Measurements from ENCODE around the gene ZNF219. TPM values are rescaled to one million over a fixed set of nuclear protein-coding genes. Genes with fewer than 3 reads are reported as not detected.
A peak's percentile ranks its signal among the peaks of the same experiment; 100 is the strongest.

ZNF219 gene
- total RNA-seq, 1 donor from 2014 or later = 5.1 TPM

DNA sequence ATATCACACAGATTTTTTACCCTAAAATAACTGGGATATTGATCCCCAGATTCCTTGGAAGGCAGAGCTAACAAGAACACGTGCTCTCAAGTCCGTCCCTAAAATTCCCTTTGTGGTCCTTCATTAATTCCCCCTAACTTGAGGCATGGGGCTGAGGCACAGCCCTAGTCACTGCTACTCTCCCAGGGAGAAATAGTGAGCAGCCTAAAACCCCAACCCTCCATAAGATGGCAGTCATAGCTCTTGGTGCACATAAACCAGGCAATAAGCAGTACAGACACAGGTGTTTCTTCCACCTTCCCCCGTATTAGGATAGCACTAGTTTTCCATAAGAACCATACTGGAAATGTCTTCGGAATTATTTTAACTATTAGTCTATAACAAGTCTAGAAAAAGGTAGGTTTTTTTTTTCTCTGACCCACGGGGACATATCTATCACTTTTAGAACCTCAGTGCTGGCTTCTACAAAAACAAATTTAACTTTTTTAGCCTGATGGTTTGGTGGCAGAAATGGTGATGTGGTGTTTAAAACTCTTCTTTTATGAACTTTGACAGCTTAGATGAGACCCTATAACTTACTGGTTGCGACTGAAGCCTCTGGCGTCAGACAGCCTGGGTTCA is 31.5 kb downstream of the ZNF219 start:
- DNase-seq = peak; percentile 22

DNA sequence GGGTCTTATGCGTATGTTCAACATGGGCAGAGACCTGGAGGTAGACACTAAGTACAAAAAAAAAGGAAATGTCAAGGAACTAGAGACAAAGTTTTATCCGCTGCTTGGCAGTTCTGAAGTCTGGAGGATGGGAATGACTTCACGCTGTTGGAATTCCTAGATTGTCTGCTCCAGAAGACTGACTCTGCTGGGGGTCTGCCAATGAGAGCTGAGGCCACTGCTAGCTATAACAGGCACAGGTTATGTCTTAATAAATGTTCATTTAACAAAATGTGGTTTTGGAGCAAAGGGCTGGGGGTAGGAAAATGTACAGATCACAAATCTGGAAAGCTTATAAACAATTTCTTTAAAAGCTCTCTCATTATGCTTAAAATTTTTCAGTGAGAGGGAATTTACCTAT is 35.0 kb downstream of the ZNF219 start:
- no peak for DNase-seq

- no peak for DNase-seq
These were observed 37.1 kb downstream of the ZNF219 start for GRCh38 chr14:21061347-21061668.

DNA sequence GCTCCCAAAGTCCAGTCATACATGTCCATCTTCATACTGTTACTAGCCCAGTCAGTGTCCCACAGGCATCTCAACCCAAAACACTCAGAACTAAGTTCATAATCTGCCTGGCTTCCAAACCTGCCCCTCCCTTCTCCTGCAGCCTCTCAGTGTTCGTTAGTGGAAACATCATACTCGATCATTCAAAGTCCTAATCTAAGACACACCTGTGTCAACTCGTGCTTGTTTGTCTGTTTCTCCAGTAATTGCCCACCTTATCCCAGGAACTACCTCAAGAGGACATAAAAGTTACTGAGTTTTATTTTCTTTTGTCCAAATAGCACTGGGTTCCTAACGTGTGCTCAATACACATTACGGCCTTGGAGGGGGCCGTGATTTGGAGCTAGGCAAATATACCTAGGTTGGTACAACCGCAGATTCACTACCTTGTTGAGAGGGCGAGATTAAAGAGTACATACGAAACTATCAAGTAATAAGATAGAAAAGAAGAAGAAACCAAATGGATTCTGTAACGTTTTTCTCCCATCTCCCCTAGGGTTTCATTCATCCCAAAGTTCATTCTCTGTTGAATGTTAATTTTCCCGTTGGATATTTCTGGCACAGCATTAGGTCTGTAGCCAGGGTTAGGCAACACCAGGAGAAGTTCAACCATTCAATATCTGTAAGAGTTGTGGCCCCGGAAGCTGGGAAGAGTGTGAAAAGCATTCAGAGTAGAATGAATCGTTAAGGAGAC is 37.7 kb downstream of the ZNF219 start:
- DNase-seq = no peak

- no peak for DNase-seq
These were observed 38.4 kb downstream of the ZNF219 start for GRCh38 chr14:21059842-21060613.

DNA sequence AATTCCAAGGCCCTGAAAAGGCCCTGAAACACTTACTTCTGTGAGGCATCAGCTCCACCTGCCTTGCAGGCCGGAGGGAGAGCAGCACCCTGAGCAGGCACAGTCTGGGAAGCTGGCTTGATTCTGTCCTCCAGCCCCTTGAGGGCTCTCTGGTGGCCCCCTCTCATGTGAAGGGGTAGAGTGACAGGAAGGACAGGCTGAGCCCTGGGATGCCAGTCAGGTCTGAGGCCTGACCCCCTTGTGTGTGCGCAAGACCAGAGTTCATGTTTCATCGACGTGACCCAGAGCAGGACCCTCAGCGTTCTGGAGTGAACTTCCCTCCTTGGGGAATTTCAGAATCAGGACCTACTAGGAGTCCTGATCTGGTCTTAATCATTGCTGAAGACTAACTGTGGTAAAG is 39.6 kb downstream of the ZNF219 start:
- no peak for DNase-seq

GRCh38 chr14:21057803-21058675 is 40.4 kb downstream of the ZNF219 start, which contains the start of gene RNASE8:
RNASE8 (plus strand) TSS chr14:21057822; CDS start chr14:21057893, 71 bp downstream.
- DNase-seq = no peak

DNA sequence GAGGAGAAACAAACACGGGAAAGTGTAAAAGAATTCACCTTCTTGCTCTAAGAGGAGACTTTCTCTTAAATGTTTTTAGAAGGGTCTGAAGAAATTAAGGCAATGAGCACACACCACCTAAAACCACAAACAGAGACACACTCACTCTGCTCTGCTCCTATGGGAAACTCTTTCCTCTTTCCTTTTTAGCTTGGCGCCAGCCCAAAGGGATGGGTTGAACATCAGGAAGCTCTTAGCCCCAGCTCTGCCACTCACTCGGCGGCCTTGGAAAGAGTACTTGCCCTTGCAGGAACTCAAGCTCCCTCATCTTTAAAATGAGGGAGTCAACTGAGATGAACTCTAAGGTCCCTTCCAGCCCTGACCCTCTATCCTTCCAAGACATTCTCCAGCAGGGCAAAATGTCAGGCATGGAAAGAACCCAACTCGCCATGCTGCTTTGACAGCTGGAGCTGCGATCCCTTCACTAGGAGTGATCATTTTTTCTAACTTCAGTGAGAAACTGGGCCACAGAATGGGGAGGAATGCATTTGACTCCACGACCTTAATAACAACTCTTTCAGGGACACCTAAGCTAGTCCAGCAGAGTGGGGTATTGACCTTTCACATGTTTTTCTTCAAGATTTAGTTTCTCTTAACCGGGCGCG is 41.8 kb downstream of the ZNF219 start:
- DNase-seq = no peak

- DNase-seq = no peak
These were observed 42.9 kb downstream of the ZNF219 start for GRCh38 chr14:21055432-21056117.

DNA sequence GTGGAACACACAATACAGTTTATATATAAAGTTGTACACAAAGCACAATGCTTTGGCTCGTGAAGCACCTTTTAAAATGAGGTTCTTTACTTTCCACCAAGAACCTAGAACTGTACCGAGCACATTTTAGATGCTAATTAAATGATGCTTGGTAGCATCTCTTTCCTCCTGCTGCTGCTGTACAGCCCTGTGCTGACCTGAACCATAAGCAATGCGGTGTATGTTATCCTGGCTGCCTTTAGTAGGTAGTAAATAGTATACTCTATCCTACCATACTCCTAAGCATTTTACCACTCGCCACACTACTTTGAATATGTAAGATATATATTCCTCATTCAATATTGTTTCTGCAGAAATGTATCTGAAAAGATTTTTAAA is 43.7 kb downstream of the ZNF219 start:
- DNase-seq = no peak

DNA sequence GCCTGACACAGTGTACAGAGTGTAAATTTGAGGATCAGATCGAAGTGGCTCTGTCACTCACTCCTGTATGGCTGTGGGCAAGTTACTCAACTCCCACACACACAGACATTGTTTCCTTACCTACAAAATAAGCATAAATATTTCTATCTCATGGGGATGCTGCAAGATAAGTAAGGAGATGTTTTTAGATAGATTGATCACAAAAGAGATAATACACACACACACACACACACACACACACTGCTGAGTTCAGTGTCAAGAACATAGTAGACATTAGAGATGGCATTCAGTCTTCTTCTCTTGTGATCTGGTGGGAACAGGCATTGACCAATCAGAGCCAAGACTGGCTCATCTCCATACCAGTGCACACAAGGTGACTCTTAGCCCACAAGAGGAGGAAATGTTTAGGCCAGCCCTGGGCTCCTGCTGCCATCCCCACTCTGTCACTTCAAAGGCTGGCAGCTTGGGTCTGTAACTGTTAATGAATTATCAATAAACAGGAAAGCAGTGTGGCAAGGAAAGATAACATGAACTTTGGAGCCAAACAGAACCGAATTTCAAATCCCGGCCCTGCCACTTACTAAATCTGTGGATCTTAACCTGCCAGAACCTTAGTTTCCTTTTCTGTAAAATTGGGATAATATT is 44.2 kb downstream of the ZNF219 start:
- no peak for DNase-seq

- DNase-seq = no peak
These were observed 45.0 kb downstream of the ZNF219 start for GRCh38 chr14:21053184-21054122.

GRCh38 chr14:21050597-21050996 is 47.9 kb downstream of the ZNF219 start:
- DNase-seq = no peak

- DNase-seq = no peak
These were observed 49.2 kb downstream of the ZNF219 start for GRCh38 chr14:21049271-21049673.

DNA sequence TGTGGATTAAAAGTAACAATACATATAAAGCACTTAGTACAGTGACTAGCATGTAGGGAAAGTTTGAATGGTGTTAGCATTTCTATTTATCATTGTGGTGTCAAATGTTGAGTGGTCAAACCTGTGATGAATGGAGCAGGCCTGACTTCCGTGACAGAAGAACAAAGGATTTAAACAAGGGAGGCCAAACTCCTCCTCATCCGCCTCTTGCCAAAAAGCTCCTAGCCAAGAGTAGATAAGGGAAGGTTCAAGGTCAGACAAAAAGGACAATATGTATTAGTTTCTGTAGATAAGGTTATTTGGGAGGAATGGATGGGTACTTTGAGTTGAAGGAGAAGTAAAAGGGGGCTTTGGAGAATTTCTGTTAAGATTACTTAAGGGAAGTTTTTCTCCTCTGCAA is 49.8 kb downstream of the ZNF219 start:
- no peak for DNase-seq

DNA sequence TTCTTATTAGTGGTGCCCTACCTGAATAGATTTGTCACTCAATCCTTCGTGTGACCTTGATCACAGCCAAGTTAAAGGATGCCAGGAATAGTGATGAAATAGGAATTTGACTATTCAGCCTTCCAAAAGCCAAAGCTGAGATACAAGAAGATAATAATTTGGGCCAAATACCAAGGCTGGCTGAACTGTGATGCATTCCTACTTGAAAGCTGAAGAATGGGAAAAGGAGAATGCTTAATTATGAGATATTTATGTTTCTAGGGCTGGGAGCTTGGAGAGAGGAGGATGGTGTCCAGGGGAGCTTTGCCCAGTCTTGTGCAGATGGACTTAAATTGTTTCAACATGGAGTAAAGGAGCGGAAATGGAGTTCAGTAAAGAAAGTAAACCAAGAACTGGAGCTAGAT is 51.1 kb downstream of the ZNF219 start:
- no peak for DNase-seq

GRCh38 chr14:21043974-21044618 is 54.4 kb downstream of the ZNF219 start:
- no peak for DNase-seq

GRCh38 chr14:21043387-21043973 is 55.0 kb downstream of the ZNF219 start:
- no peak for DNase-seq

GRCh38 chr14:21042918-21043317 is 55.5 kb downstream of the ZNF219 start:
- no peak for DNase-seq
